ENCODE results near the gene CNGA1.

DNA sequence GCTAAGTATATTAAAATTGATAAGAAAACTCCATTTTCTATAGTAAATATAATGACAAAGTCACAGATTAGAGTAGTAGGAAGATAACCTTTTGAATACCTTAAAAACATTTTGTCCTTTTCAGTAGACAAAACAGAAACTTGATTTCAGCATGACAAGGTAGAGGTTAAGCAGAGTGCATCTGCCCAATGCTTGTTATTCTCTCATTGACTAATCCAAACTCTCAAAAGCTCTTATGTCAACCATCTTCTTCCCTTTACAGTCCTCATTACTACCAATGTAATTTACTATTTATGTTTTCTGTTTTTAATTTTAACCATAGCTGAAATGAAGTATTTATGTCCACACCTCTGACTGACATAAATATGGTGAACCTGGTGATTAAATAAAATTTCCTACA, 11.2 kb upstream of the CNGA1 start:
- TF ChIP-seq CTCF (IDR thresholded peaks at IDR 0.05) (no peak), POLR2AphosphoS5 (IDR thresholded peaks at IDR 0.05) (no peak)
